GM21737 (cell line): ENCODE results near the gene TRPM2.

ENCODE experiments used
- ATAC-seq: cut with Tn5 transposase; IDR thresholded peaks from one replicate; pipeline ENCODE4 v1.9.1; 2021; ENCODE audit warnings: mild to moderate bottlenecking, moderate library complexity; ENCODE audit not compliant: unreplicated experiment

The TRPM2 gene

DNA sequence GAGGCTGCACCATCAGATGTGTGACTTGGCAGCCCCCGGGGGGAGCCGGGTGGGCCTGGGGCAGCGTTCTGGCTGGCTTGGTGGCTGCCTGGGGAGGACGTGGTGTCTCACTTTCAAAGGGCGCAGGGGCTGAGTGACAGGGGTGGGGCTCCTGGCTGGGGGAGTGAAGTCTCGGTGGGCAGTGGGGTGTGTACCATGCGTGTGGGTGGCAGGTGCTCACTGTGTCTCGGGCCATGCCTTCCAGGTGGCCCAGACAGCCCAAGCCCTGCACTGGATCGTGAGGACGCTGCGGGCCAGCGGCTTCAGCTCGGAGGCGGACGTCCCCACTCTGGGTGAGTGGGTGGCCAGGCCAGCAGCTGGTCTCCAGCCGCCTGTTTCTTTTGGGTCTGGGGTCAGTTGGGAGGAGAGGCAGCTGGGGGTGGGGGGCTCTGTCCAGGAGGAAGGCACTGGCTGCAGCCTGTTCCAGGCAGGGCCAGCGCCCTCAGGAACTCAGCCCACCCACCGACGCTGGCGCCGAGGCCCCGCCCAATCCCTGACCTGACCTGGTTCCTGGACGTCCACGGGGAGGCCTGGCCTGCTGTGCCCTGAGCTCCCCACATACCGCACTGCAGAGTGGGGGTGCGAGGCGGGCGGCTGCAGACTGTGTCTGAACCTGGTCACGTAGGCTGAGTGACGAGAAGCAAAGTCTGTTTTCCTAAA is 71.3 kb downstream of the TRPM2 start:
- ATAC-seq = no peak

- ATAC-seq = no peak
Measured at GRCh38 chr21:44425307-44425894, 72.0 kb downstream of the TRPM2 start.

GRCh38 chr21:44425895-44426662 is 72.7 kb downstream of the TRPM2 start:
- ATAC-seq = no peak

DNA sequence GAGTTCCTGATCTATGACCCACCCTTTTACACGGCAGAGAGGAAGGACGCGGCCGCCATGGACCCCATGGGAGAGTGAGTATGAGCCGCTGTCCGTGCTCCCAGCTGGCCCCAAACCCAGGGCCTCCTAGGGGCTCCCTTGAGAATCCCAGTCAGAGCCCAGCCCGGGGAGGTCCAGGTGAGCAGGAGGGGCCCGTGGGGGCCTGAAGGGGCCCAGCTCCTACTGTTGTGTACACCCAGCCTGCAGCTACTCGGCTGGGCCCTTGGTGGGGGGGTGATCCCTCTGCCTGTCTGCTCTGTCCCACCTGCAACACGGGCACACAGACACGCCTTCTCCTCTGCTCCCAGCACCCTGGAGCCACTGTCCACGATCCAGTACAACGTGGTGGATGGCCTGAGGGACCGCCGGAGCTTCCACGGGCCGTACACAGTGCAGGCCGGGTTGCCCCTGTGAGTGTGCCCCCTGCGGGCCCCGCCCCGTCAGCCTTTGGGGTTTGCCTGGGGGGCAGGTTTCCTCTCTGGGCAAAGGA is 73.3 kb downstream of the TRPM2 start:
- ATAC-seq = no peak

DNA sequence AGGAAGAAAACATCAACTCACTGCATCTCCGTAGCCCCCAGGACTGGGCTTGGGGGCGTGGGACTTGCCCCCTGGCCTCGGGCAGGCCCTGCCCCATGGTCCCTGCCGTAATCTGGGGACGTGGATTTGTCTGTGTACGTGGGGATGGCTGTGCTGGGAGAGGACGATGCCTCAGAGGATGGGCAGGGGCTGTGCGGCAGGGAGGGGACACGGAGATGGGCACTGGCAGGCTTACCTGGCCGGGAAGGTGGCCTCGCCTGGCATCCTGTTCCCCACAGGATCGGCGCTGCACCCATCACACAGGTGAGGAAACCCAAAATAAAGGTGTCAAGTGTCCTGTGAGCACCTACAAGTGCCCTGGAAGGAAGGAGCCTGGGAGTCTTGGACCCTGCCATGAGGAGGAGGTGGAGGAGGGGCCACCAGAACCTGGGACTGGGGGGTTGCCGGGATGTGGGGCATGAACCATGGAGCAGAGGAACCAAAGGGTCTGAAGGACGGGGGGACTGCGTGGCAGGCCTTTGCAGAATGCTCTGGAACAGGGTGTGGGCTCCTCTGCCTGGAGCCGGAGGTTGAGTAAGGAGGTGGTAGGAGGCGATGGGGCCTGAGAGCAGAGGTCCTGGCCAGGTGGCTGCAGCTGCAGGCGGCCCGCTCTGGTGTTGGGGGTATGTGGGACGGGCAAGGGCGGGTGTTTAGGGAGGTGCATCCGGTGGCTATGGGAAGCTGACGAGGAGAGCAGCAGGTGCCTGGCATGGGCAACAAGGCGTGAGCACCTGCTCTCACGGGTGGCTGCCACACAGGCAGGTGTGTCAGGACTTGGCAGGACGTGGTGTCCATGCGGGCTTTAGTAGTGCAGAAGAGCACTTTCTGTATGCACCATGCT is 74.1 kb downstream of the TRPM2 start:
- no peak for ATAC-seq

DNA sequence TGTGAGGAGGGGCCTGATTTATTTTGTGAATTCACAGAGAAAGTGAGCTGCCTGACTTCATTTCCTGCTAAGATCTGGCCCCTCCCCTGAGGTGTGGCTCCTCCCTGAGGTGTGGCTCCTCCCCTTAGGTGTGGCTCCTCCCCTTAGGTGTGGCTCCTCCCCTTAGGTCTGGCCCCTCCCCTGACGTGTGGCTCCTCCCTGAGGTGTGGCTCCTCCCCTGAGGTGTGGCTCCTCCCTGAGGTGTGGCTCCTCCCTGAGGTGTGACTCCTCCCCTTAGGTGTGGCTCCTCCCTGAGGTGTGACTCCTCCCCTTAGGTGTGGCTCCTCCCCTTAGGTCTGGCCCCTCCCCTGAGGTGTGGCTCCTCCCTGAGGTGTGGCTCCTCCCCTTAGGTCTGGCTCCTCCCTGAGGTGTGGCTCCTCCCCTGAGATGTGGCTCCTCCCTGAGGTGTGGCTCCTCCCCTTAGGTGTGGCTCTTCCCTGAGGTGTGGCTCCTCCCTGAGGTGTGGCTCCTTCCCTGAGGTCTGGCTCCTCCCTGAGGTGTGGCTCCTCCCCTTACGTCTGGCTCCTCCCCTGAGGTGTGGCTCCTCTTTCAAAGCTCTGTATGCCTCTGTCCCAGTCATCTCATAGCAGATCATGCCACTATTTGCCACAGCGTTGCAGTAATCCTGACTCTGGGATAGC is 75.0 kb downstream of the TRPM2 start:
- ATAC-seq = no peak

- no peak for ATAC-seq
Measured at GRCh38 chr21:44429894-44430293, 76.5 kb downstream of the TRPM2 start.

DNA sequence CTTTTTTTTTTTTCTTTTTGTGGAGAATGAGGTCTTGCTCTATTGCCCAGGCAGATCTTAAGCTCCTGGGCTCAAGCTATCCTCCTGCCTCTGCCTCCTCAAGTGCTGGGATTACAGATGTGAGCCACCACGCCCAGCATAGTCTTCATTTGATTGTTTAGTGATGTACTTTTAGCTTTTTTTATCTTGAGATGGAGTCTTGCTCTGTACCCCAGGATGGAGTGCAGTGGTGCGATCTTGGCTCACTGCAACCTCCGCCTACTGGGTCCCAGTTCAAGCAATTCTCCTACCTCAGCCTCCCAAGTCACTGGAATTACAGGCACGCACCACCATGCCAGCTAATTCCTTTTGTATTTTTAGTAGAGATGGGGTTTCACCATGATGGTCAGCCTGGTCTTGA is 77.9 kb downstream of the TRPM2 start:
- ATAC-seq = no peak

DNA sequence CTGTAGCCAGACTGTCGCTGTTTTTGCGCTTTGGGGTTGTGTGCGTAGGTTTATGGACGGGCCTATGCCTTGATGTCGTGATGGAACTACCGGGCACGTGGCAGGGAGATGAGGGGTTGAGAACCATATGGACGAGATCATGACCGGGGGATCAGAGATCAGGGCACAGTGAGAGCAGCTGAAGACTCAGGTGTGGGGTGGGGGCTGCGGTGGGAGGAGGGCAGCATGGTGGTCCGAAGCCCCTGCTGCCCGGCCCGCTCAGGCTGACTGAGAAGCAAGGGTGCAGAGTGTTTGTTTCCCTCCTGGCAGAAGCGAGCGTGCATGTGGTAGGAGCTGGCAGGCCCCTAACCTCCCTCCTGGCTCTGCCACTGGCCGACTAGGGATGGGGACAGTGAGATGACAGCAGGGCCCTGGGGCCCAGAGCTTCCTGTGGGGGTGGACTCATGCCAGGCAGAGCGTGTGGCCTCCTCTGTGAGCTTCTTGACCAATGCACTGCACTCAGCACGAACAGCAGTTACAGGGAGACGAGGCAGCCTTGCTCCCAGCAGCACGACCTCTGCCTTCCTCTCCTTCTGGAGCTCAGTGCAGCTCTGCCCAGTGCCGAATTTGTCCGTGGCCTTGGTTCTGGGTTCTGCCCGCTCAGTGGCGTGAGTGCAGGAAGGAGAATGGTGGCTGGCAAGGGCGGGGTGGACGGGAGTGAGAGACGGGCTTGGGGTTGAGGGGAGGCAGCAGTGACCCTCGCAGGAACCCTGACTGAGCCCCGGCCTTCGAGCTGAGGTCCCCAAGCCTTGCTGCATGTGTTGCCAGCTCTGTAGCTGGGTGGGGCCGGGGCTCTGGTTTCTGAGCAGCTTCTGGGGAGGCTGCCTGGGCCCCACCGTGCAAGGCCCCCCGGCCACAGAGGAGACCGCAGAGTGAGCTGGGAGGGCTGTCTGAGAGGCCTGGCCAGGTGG is 79.7 kb downstream of the TRPM2 start:
- ATAC-seq = no peak

- ATAC-seq = no peak
Measured at GRCh38 chr21:44433791-44434567, 80.6 kb downstream of the TRPM2 start.

DNA sequence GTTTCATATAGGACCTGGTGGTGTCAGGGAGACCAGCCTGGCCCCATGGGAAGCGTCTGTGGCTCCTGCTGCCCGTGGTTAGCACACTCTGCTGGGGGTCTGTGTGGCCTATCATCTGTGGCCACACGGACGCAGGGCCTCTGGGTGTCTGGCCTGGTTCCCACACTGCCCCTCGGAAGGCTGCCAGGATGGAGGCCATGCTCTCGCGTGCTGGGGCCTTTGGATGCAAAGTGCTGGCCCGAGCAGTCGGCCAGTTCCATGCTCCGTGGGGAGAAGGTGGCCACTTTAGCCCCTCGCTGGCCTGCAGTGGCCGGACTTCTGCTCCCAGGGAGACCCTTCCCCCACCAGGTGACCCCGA is 81.1 kb downstream of the TRPM2 start:
- ATAC-seq = no peak

DNA sequence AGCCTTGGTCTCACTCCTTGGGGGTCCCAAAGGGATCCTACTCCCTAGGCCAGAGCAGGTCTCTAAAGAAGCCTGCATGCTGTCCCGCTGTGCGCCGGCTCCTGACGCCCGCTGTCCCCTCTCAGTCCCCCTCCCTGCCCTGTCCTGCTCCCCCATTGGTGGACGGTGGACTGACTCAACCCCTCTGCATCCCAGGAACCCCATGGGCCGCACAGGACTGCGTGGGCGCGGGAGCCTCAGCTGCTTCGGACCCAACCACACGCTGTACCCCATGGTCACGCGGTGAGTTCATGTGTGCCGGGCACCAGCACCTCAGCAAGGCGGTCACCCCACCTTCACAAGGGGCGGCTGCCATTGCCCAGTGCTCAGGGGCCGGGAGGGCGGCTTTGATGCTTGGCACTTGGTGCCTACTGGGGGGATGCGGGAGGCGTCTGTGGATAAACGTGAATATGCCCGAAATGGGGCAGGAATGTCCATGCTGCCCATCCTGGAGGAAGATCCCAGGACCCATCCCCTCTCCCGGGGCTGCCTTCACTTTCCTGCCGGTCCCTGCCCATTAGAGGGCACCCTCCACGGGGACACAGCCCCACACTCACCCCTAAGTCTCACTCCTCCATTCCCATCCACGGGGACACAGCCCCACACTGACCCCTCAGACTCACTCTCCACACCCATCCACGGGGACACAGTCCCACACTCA is 81.7 kb downstream of the TRPM2 start:
- ATAC-seq = no peak

DNA sequence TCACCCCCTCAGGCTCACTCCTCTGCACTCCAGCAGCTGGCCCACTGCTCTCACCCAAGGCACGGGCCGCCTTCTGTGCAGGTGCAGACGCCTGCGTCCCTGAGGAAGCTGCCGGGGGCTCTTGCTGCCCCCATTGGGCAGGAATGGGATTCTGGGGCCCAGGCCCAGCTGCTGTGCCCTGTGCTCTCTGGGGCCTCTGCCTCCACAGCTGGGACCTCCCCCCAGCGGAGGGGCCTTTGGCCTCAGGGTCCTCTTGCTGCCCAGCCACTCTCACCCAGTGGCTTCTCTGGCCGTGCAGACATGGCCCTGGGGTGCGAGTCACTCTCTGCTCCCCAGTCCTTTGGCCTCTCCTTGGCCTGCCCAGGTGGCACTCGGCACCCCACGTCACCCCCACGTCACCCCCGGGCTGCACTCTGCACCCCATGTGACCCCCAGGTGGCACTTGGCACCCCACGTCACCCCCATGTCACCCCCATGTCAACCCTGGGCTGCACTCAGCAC is 82.7 kb downstream of the TRPM2 start:
- no peak for ATAC-seq

- no peak for ATAC-seq
Measured at GRCh38 chr21:44436958-44437357, 83.5 kb downstream of the TRPM2 start.

DNA sequence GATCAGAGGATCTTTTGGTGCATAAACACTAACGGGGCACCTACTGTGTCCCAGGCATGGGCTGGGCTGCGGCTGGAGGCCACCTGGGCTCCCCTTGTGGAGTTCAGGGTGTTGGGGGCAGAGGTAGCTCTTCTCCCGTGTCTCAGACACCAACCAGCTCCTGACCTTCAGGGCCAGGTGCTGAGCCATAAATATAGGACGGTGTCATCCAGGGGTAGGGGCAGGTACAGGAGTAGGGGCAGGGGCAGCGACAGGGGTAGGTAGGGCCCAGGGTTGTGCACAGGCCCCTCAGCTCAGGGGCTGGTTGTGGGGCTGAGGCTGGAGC is 83.9 kb downstream of the TRPM2 start:
- ATAC-seq = no peak

DNA sequence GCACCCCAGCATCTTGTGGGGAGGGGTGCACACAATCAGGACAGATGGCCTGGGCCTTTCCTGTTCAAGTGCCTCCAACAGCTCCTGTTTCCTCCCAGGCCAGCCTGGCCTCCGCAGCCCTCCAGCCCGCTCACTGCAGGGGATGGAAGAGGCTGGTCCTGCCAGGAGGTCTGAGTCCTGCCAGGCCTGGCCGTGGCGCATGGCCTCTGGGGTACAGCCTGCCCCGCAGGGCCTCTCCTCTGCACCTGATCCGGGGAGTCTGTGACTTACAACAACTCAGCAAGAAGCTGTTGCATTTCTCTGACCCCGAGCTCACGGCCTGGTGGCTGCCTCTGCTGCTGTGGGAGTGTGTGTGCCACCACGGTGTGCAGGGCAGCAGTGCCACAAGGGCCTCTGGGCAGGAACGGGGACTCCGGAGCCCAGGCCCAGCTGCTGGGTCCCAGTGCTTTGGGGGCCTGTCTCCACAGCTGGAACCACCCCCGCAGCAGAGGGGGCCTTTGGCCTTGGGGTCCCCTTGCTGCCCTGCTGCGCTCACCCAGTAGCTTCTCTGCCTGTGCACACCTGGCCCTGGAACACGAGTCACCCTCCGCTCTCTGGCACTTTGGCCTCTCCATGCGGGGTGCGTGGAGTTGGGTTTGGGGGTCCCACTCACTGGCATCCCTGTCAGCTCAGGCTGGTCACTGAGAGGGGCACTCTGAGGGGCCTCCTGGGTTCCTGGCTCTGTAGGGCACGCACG is 84.4 kb downstream of the TRPM2 start:
- no peak for ATAC-seq

DNA sequence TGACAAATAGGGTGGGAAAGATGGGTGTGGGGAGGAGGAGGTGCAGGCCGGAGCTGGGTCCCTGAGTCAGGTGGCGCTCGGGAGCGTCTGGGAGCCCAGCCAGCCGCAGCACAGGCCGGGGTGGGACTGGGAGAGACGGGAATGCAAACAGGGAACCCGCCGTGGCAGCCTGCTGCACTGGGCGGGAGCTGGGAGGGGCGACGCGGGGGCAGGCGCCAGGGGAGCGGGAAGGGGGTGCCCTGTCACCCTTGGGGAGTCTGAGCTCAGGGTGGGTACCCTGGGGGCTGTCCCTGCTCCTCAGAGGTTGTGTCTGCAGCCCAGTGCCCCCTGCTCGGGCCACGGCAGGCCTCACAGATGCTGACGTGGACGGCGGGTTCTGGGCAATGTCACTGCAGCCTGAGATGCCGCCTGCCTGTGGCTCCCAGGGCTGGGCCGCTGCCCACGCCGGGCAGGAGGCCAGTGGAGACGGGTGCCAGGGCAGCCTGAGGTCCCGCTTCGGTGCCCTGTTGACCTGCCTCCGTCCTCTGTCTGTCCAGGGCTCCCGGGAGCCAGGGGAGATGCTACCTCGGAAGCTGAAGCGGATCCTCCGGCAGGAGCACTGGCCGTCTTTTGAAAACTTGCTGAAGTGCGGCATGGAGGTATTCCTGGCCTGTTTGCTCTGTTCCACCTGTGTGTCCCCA is 85.2 kb downstream of the TRPM2 start:
- ATAC-seq = no peak
